ENCODE data around the gene CMIP. TPM values are rescaled to one million over a fixed set of nuclear protein-coding genes. Genes with fewer than 3 reads are reported as not detected.

The CMIP gene
- total RNA-seq, 1 experiment from 2014 or later: 48.2 TPM

DNA sequence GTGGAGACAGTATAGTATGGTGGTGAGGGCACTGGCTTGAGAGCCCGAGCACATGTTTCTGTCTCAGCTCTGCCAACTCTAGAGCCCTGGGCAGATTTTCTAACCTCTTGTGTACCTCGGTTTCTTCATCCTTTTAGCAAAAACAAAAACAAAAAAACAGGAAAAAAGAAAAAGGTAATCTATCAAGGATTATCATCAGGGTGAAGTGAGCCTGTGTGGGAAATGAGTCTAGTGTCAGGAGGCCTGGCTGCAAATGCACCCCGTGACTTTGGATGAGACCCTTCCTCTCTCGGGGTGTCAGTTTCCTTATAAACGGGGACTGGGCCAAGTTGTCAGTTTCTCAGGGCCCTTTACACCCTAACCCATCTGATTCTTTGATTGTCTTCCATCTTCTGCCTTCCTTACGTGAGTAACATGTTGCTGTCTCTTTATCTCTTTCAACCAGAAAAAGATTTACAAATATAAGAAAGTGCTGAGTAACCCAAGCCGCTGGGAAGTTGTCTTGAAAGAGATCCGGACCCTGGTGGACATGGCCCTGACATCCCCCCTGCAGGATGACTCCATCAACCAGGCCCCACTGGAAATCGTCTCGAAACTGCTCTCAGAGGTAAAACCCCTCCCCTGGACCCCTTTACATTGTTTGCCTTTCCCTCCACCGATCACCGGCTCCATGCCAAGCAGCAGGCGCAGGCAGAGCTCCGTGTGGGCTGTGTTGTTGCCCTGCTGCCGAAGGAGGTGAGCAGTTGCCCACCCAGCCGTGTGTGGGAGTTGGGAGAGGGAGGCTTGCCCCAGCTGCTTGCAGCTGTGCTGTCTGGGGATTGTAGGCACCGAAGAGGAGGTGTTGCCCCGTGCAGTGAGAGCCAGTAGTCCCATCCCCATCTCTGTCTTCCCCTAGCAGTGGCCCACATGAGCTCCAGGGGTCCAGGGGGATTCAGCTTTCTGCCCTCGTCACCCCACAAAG, 207.4 kb downstream of the CMIP start:
- no peak overlapping the region for H3K18ac ChIP-seq (ENCODE audit: insufficient read length, low read depth, low read length)
- H3K27me3 ChIP-seq (ENCODE audit: insufficient read depth, low read length): no peaks in the 10 kb centered on the region
- no peaks in the 10 kb centered on the region for H3K9me3 ChIP-seq (ENCODE audit: control insufficient read depth, low read depth, low read length)
- no peak overlapping the region for H3T11ph ChIP-seq (ENCODE audit: low read length)
- no peaks in the 10 kb centered on the region for H3K79me2 ChIP-seq (ENCODE audit: insufficient read depth, low read length)
- peak overlapping the region; percentile 0; the same call in 1 of the 2 replicates for H3K14ac ChIP-seq (ENCODE audit: insufficient read depth, low read length)
- H3K23ac ChIP-seq (ENCODE audit: insufficient read length, low read depth, low read length): no peak overlapping the region
- H3K23me2 ChIP-seq (ENCODE audit: insufficient read length, low read depth, low read length, poor library complexity, severe bottlenecking): no peaks in the 10 kb centered on the region
- H4K20me1 ChIP-seq (ENCODE audit: control insufficient read depth, insufficient read depth, insufficient read length): no peaks in the 10 kb centered on the region
- no peak overlapping the region for H3K27ac ChIP-seq (ENCODE audit: insufficient read length, low read depth, low read length)
- Mint-ChIP-seq H3K36me3 (ENCODE audit: insufficient read depth in 1 of 3, low read depth in 3 of 3) (peaks cover 3 to 14% (median 3%) of the 10 kb centered on the region in 3 experiments; a peak in 5 of 7 replicates), H3K4me3 (peak overlapping the region in 1 of 2 experiments; percentile 21; a peak in 1 of 5 replicates), H3K27me3 (ENCODE audit: low read depth) (no peaks in the 10 kb centered on the region), H3K4me1 (peaks cover 51 to 57% of the 10 kb centered on the region in 2 experiments), H3K9me3 (no peaks in the 10 kb centered on the region), H3K27ac (peak overlapping the region; percentile 1 to 89 (median 68); a peak in 3 of 7 replicates)
- no peak overlapping the region for H2BK12ac ChIP-seq (ENCODE audit: insufficient read length, low read depth, low read length)
- H3K4me2 ChIP-seq (ENCODE audit: insufficient read depth, insufficient read length, low read length): no peak overlapping the region
- H2AFZ ChIP-seq (ENCODE audit: low read length): no peak overlapping the region
- H3K9ac ChIP-seq (ENCODE audit: extremely low read depth, insufficient read length, low read length): no peak overlapping the region
- H2AK5ac ChIP-seq (ENCODE audit: insufficient read length, low read length): no peak overlapping the region
- H2BK20ac ChIP-seq (ENCODE audit: low read depth, low read length, poor library complexity, severe bottlenecking): no peak overlapping the region
- WGBS (ENCODE audit: extremely low coverage, insufficient read length, low lambda C conversion rate): no CpG with 5 or more reads among the region's 19 CpGs
- no peak overlapping the region for H4K8ac ChIP-seq (replicated peaks; ENCODE audit: insufficient read length, low read depth, low read length)
- no peaks in the 10 kb centered on the region for H3K79me1 ChIP-seq (ENCODE audit: insufficient read depth, low read depth, low read length, poor library complexity, severe bottlenecking)
- H3K56ac ChIP-seq (ENCODE audit: insufficient read length, low read depth, low read length): no peak overlapping the region
- no peak overlapping the region for H2BK15ac ChIP-seq (ENCODE audit: low read depth, low read length)
- H3K4me1 ChIP-seq (ENCODE audit: insufficient read depth, low read length): peaks cover 11% of the 10 kb centered on the region; the same call in 1 of the 2 replicates
- DNase-seq: no peak
- no peak overlapping the region for H3K4ac ChIP-seq (ENCODE audit: low read depth, low read length)
- no peak overlapping the region for H2BK120ac ChIP-seq (ENCODE audit: low read depth, low read length, poor library complexity, severe bottlenecking)
- no peak overlapping the region for H4K91ac ChIP-seq (ENCODE audit: insufficient read length, low read depth, low read length)
- no peak for TF ChIP-seq CTCF (conservative IDR thresholded peaks at IDR 0.05)
- H4K5ac ChIP-seq (ENCODE audit: insufficient read length, low read depth, low read length): no peak overlapping the region
- H2BK5ac ChIP-seq (ENCODE audit: insufficient read length, low read length): no peak overlapping the region

All from H9 (cell line).